ENCODE data around the gene MAP1LC3A. TPM values are rescaled to one million over a fixed set of nuclear protein-coding genes. Genes with fewer than 3 reads are reported as not detected.

MAP1LC3A gene
- total and polyA plus RNA-seq, 4 donors: 30.1 to 67.6 (median 37.8) TPM

DNA sequence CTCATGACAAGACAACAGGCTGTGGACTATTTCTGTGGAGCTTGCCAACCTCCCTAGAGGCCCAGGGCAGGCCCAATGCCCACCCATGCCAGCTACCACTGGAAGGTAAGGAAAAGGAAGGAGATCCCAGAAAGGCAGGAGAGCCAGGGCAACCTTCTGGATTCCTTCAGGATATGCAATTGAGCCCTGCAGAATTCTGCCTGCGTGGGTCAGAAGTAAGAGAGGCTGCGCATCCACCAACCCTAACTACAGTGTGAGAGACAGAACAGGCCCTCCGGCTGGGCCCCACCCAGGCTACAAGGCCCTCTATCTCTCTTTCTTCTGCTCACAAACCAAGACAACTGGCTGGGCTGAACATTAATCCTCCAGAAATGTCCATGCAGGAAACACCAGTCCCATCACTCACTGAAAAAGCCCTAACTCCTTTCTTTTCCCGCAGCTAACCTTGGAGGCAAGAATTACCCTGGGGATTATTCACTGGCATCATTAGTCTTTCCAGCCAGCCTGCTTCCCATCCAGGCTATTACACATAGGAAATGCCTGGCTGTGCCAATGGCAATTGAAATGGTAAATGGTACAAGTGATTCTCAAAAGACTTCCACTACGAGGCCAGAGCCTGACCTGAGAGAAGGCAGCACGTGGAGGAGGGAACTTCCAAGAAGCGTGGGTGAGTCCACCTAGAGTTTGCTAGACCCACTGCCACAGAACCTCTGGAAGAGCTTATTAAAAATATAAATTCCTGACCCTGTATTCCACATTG lies 15.2 kb downstream of the MAP1LC3A start:
- no peak overlapping the region for H3K9ac ChIP-seq (ENCODE audit: insufficient read depth in 1 of 2, low read length in 2 of 2)
- H3K4me1 ChIP-seq (ENCODE audit: control insufficient read depth in 5 of 5, insufficient read depth in 5 of 5, low read length in 5 of 5): peaks cover 0 to 12% (median 2%) of the 10 kb centered on the region in 5 donors
- H3K27ac ChIP-seq (ENCODE audit: low read depth in 1 of 2, low read length in 1 of 2): no peak overlapping the region
- TF ChIP-seq, protein P1, sequence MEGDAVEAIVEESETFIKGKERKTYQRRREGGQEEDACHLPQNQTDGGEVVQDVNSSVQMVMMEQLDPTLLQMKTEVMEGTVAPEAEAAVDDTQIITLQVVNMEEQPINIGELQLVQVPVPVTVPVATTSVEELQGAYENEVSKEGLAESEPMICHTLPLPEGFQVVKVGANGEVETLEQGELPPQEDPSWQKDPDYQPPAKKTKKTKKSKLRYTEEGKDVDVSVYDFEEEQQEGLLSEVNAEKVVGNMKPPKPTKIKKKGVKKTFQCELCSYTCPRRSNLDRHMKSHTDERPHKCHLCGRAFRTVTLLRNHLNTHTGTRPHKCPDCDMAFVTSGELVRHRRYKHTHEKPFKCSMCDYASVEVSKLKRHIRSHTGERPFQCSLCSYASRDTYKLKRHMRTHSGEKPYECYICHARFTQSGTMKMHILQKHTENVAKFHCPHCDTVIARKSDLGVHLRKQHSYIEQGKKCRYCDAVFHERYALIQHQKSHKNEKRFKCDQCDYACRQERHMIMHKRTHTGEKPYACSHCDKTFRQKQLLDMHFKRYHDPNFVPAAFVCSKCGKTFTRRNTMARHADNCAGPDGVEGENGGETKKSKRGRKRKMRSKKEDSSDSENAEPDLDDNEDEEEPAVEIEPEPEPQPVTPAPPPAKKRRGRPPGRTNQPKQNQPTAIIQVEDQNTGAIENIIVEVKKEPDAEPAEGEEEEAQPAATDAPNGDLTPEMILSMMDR (IDR thresholded peaks at IDR 0.05; ENCODE audit: control extremely low read depth, extremely low read depth): no peak
- H3K9me3 ChIP-seq (ENCODE audit: control insufficient read depth in 4 of 4, insufficient read depth in 3 of 4, low read length in 3 of 4): no peaks in the 10 kb centered on the region
- DNase-seq: no peak
- no peak for ATAC-seq (ENCODE audit: insufficient read depth, low FRiP score)
- WGBS, 2 donors: 94 to 97% methylated on average over 7 of the region's 7 CpGs
- no peaks in the 10 kb centered on the region for H3K27me3 ChIP-seq (ENCODE audit: control insufficient read depth in 3 of 3, insufficient read depth in 3 of 3, low read length in 2 of 3)
- no peak overlapping the region for H3K4me3 ChIP-seq
- H3K36me3 ChIP-seq (ENCODE audit: control insufficient read depth in 4 of 4, insufficient read depth in 4 of 4, low read length in 4 of 4): peaks cover 0 to 9% (median 3%) of the 10 kb centered on the region in 4 donors

DNA sequence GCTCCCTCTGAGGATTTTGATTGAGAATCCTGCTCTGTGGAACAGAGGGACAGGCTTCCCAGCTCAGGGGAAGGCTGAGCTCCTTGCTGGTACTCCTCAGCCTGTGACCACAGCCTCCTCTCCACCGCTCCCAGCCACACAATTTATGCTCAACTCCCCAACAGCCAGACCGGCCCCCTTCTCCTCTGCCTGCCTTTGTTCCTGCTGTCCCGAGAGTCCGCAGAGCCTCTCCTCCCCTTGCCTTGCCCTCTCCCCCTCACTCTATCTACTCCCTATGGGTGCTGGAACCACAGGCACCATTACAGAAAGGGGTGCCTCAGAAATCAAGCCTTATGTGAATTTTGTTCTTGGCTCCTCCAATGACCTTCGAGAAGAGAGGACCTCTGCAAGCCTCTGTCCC lies 15.9 kb downstream of the MAP1LC3A start:
- H3K27ac ChIP-seq (ENCODE audit: low read depth in 1 of 2, low read length in 1 of 2): no peak overlapping the region
- no peaks in the 10 kb centered on the region for H3K9me3 ChIP-seq (ENCODE audit: control insufficient read depth in 4 of 4, insufficient read depth in 3 of 4, low read length in 3 of 4)
- ATAC-seq (ENCODE audit: insufficient read depth, low FRiP score): no peak
- no peak overlapping the region for H3K4me3 ChIP-seq
- DNase-seq: no peak
- TF ChIP-seq, protein P1 (IDR thresholded peaks at IDR 0.05; ENCODE audit: control extremely low read depth, extremely low read depth): no peak
- no peaks in the 10 kb centered on the region for H3K27me3 ChIP-seq (ENCODE audit: control insufficient read depth in 3 of 3, insufficient read depth in 3 of 3, low read length in 2 of 3)
- H3K9ac ChIP-seq (ENCODE audit: insufficient read depth in 1 of 2, low read length in 2 of 2): no peak overlapping the region
- H3K36me3 ChIP-seq (ENCODE audit: control insufficient read depth in 4 of 4, insufficient read depth in 4 of 4, low read length in 4 of 4): peaks cover 0 to 9% (median 5%) of the 10 kb centered on the region in 4 donors
- H3K4me1 ChIP-seq (ENCODE audit: control insufficient read depth in 5 of 5, insufficient read depth in 5 of 5, low read length in 5 of 5): peaks cover 0 to 18% (median 2%) of the 10 kb centered on the region in 5 donors
- WGBS, 2 donors: 97 to 98% methylated on average over 5 of the region's 5 CpGs

DNA sequence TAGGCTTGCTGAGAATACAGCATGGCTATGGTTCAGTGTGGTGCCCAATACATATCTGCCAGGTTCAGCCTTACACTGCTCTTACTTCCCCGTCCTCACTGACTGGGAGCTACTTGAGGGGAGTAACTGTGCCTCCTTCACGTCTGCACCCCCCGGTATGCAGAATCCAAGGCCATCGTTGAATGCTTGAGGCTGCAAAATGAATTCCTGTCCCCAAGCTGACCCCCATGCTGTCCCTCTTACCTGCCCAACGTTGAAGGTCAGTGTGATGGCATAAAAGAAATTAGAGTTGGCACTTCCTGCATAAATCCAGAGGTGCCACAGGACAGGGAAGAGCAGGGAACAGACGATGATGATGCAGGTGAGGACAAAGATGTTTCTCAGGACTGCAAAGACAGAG lies 16.3 kb downstream of the MAP1LC3A start:
- H3K27me3 ChIP-seq (ENCODE audit: control insufficient read depth in 3 of 3, insufficient read depth in 3 of 3, low read length in 2 of 3): no peaks in the 10 kb centered on the region
- H3K9ac ChIP-seq (ENCODE audit: insufficient read depth in 1 of 2, low read length in 2 of 2): no peak overlapping the region
- DNase-seq (no peak), ATAC-seq (ENCODE audit: insufficient read depth, low FRiP score) (no peak)
- peaks cover 0 to 18% (median 2%) of the 10 kb centered on the region in 5 donors for H3K4me1 ChIP-seq (ENCODE audit: control insufficient read depth in 5 of 5, insufficient read depth in 5 of 5, low read length in 5 of 5)
- no peaks in the 10 kb centered on the region for H3K9me3 ChIP-seq (ENCODE audit: control insufficient read depth in 4 of 4, insufficient read depth in 3 of 4, low read length in 3 of 4)
- no peak overlapping the region for H3K4me3 ChIP-seq
- TF ChIP-seq, protein P1 (IDR thresholded peaks at IDR 0.05; ENCODE audit: control extremely low read depth, extremely low read depth): no peak
- H3K27ac ChIP-seq (ENCODE audit: low read depth in 1 of 2, low read length in 1 of 2): no peak overlapping the region
- peaks cover 0 to 9% (median 6%) of the 10 kb centered on the region in 4 donors for H3K36me3 ChIP-seq (ENCODE audit: control insufficient read depth in 4 of 4, insufficient read depth in 4 of 4, low read length in 4 of 4)
- 92 to 96% methylated on average over 6 of the region's 6 CpGs for WGBS, 2 donors
